COLO829 (cell line): ENCODE data around the gene FAM186B.

Source experiments
- DNase-seq: peaks from one replicate; pipeline ENCODE4 v3.0.0; 2012; ENCODE audit warnings: low spot score

Gene FAM186B

GRCh38 chr12:49549735-49550692, 55.4 kb downstream of the FAM186B start:
- no peak for DNase-seq

- no peak for DNase-seq
These were observed 56.4 kb downstream of the FAM186B start for GRCh38 chr12:49548822-49549648.

- no peak for DNase-seq
These were observed 57.0 kb downstream of the FAM186B start for GRCh38 chr12:49548481-49548821.

DNA sequence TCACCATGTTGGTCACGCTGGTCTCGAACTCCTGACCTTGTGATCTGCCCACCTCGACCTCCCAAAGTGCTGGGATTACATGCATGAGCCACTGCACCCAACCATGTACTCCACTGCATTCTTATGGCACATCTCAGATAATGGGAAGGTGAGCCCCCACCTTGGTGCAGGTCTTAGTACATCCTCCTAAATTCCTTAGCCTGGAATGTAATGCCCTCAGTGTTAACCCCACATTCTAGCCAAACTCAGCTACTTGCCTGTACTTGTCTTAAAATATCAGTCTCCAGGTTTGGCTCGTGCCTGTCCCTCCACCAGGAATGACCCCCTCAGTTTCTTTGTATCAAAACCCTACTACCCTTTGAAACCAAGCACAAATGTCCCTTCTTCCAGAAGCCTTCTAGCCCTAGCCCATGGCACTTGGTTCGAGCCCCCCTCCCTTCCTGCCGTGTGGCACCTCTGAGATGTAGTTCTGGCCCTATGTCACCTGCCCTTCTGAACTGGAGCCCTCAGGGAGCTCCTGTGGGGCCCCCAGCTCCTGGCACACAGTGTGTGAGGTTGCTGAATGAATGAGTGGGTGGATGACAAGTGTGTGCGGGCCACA, 58.2 kb downstream of the FAM186B start:
- DNase-seq = no peak

DNA sequence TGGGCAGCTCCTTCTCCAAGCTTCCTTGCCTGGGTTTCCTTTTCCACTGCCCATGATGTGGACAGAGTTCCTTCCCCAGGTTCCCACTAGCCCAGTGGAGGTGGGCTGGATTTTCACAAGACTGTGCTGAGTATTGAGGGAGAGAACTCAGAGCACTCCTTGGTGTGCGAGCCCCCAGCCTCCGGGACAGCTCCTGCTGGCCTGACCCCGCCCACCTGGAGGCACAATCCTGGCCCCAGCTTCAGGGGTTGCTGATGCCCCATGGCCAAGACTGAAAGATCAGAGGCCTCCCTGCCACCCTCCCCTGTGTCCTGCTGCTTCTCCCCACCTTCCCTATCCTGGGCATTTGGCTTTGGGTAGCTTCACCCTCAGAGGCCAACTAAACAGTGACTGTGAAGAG, 59.0 kb downstream of the FAM186B start:
- DNase-seq = no peak

- no peak for DNase-seq
These were observed 59.6 kb downstream of the FAM186B start for GRCh38 chr12:49545815-49546214.

DNA sequence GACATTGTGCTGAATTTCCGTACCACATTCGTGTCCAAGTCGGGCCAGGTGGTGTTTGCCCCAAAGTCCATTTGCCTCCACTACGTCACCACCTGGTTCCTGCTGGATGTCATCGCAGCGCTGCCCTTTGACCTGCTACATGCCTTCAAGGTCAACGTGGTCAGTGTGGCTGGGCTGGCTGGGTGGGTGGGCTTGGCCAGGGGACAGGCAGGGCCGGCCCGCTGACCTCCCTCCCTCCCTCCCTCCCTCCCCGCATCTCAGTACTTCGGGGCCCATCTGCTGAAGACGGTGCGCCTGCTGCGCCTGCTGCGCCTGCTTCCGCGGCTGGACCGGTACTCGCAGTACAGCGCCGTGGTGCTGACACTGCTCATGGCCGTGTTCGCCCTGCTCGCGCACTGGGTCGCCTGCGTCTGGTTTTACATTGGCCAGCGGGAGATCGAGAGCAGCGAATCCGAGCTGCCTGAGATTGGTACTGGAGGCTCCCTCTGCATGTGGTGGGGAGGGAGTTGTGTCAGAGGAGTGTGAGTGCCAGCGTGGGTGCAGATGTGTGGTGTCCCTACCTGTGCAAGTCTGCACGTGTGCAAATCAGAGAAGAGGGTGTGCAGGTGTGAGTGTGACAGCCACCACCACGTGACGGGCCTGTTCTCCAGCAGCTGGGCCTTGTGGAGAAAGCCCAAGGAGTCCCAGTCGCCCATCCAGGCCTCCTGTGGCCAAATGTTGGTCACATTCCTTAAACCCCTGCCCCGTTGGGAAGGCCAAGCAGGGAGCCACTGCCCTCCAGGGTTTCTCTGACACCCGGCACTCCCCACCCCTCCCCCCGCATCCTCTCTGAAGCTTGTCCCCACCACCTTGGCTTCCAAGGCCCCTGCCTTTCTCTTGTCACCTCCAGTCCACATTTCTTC, 61.3 kb downstream of the FAM186B start:
- DNase-seq = no peak

- no peak for DNase-seq
These were observed 62.1 kb downstream of the FAM186B start for GRCh38 chr12:49543221-49543913.

DNA sequence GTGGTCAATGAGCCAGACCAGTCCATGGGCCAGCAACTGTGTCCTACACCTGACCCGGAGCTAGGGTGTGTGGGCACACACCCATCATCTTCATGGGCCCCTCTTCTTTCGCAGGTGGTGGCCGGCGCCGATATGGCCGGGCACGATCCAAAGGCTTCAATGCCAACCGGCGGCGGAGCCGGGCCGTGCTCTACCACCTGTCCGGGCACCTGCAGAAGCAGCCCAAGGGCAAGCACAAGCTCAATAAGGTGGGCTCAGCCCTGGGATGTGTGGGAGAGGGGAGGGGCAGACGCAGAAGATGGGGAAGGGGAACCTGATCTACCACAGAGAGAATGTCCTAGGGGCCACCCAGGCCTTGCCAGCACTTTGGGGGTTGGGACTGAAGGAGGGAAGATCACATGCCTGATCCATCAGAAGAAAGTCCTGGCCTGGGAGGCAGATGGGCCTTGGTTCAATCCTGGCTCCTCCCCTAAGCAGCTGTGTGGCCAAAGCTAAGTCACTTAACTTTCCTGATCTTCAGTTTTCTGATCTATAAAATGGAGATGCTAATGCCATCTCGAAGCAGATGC, 62.8 kb downstream of the FAM186B start:
- DNase-seq = no peak

DNA sequence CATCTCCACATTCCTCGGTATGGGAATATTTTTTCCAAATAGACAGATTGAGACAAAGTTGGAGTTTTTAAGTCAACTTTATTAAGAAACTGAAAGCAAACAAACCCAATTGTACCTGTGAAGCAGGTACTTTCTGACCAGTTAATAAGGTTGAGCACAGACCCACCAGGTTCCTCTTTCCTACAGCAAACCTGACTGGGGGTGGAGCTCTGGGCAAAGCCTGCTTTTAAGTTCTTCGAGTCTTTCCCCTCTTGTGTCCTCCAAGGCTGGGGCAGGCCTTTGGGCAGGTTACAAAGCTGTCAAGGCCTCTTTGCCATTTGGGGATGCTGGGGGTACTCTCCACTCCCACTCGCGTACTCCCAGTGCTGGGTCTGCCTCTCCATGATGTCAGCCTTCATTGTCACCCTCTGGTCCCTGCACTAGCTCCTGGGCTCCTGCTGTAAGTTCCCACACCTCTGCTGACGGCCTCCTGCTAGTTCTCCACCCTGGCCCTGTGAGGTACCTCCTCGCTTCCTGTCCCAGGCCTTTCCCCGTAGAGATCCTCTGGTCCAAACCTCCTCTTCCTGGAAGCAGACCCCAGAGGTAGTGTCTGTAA, 63.4 kb downstream of the FAM186B start:
- no peak for DNase-seq

DNA sequence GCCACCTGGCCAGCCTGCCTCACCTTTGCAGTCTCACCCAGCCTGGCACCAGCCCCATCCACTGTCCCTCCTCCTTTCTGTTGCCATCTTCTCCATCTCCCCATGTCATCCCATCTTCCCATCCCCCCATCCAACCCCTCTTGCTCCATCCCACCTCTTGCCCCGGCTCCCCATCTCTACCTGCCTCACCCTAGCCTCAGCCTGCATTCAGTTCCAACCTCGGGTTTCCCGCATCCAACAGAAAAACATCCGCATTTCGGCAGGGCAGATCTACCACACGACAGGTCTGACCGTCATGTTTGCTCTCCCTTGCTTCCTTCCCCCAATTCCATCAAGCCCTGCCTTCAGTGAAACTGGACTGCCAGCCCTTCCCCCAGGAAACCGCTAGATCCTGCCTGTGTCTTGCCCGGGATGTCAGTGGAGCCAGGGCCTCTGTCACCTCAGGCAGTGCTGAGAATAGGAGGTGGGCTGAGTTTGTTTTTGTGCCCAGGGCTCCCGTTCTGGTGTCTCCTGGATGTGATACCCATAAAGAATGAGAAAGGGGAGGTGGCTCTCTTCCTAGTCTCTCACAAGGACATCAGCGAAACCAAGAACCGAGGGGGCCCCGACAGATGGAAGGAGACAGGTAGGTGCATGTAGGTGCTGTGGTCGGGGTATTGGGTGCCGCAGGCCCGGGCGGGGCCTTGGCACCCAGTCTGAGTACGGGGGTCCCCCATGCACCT, 64.1 kb downstream of the FAM186B start:
- DNase-seq = no peak

DNA sequence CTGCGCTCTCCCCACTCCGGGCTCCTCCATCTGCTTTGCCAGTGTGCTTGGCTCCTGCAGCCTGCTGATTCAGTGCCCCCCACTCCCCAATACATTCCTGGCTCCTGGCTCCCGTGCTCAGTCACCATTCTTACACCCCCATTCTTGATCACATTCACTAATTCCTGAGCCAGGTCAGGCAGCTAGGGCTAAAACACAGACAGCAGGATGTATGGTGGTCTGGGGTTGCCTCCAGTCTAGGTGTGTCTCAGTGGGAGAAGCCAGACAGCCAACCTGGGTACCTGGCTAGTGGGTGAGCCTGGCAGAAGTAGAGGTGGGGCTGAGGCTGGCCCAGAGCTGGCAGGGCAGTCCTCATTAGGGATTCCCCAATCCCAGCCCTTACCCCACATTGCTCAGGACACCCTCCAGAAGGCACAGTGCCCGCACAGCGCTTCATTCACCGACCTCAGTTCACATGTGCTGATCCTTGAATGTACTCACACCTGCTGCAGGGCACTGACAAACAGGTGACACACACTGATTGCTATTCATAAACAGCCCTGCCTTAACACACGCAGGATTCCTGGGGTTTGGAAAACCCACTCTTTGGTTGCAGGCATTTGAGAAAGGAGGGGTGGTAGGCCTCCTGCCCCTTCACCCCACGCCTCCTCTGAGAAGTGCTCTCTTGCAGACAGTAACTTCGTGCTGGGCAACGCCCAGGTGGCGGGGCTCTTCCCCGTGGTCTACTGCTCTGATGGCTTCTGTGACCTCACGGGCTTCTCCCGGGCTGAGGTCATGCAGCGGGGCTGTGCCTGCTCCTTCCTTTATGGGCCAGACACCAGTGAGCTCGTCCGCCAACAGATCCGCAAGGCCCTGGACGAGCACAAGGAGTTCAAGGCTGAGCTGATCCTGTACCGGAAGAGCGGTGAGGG, 65.0 kb downstream of the FAM186B start:
- no peak for DNase-seq

- DNase-seq = no peak
These were observed 65.8 kb downstream of the FAM186B start for GRCh38 chr12:49539406-49540228.

GRCh38 chr12:49538510-49539403, 66.7 kb downstream of the FAM186B start, which contains the start of gene KCNH3:
KCNH3 (plus strand) TSS chr12:49539030; CDS start chr12:49539417, 387 bp downstream.
- peak; percentile 78 for DNase-seq

- no peak for DNase-seq
These were observed 67.5 kb downstream of the FAM186B start for GRCh38 chr12:49537752-49538509.
